Body of pancreas (tissue), 4 donors: Measurements from ENCODE around the gene WDR47.

ENCODE experiments used
- CTCF ChIP-seq, 7 experiments: fragments of 450-650 bp in 4 of 7; fragments of 200-600 bp in 3 of 7; sonication (generic) in 3 of 7; IDR thresholded peaks; one replicate each; pipeline ENCODE4 v1.5.1; 2016 to 2019; ENCODE audit warnings: antibody characterized with exemption in 7 of 7
- POLR2A ChIP-seq, 3 donors: fragments of 450-650 bp; IDR thresholded peaks; one replicate each; pipeline ENCODE4 v1.6.1; 2016; ENCODE audit warnings: antibody characterized with exemption in 3 of 3, mild to moderate bottlenecking in 2 of 3

- TF ChIP-seq CTCF (IDR thresholded peaks at IDR 0.05) (no peak), POLR2A (IDR thresholded peaks at IDR 0.05) (no peak)
These were observed 4.8 kb upstream of the WDR47 start for GRCh38 chr1:109046671-109047070.
